ENCODE results near the gene MX2. TPM values are rescaled to one million over a fixed set of nuclear protein-coding genes. Genes with fewer than 3 reads are reported as not detected.

Gene MX2
- total and polyA plus RNA-seq, 2 experiments from 2014 or later = 5.4 to 9.2 TPM

DNA sequence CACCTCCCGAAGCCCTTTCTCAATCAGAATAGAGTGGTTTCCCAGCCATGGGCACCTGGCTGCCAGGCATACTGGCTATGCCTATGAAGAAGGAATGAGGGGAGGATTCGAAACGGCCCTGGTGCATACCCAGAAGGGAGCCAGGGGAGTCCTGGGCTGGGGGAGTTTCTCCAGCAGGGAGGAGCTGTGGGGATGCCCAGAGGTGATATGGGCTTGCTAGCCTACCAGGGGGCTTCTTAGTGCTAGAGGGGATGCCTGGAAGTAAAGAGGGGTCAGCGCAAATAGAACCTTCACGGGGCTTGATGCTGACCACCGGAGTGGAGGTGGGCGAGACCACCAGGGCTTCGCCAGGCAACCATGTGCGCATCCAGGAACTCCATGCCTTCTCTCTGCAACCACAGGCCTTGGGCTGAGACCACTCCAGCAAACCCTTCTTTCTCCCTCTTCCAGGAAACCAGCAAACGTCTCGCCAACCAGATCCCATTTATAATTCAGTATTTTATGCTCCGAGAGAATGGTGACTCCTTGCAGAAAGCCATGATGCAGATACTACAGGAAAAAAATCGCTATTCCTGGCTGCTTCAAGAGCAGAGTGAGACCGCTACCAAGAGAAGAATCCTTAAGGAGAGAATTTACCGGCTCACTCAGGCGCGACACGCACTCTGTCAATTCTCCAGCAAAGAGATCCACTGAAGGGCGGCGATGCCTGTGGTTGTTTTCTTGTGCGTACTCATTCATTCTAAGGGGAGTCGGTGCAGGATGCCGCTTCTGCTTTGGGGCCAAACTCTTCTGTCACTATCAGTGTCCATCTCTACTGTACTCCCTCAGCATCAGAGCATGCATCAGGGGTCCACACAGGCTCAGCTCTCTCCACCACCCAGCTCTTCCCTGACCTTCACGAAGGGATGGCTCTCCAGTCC is 46.0 kb downstream of the MX2 start (continued):
- TF ChIP-seq, protein P1, sequence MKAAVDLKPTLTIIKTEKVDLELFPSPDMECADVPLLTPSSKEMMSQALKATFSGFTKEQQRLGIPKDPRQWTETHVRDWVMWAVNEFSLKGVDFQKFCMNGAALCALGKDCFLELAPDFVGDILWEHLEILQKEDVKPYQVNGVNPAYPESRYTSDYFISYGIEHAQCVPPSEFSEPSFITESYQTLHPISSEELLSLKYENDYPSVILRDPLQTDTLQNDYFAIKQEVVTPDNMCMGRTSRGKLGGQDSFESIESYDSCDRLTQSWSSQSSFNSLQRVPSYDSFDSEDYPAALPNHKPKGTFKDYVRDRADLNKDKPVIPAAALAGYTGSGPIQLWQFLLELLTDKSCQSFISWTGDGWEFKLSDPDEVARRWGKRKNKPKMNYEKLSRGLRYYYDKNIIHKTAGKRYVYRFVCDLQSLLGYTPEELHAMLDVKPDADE (IDR thresholded peaks at IDR 0.05) = no peak
- TF ChIP-seq, protein P2, sequence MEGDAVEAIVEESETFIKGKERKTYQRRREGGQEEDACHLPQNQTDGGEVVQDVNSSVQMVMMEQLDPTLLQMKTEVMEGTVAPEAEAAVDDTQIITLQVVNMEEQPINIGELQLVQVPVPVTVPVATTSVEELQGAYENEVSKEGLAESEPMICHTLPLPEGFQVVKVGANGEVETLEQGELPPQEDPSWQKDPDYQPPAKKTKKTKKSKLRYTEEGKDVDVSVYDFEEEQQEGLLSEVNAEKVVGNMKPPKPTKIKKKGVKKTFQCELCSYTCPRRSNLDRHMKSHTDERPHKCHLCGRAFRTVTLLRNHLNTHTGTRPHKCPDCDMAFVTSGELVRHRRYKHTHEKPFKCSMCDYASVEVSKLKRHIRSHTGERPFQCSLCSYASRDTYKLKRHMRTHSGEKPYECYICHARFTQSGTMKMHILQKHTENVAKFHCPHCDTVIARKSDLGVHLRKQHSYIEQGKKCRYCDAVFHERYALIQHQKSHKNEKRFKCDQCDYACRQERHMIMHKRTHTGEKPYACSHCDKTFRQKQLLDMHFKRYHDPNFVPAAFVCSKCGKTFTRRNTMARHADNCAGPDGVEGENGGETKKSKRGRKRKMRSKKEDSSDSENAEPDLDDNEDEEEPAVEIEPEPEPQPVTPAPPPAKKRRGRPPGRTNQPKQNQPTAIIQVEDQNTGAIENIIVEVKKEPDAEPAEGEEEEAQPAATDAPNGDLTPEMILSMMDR (conservative IDR thresholded peaks at IDR 0.05; ENCODE audit: low read depth in 2 of 2) = no peak
- TF ChIP-seq, protein P3, sequence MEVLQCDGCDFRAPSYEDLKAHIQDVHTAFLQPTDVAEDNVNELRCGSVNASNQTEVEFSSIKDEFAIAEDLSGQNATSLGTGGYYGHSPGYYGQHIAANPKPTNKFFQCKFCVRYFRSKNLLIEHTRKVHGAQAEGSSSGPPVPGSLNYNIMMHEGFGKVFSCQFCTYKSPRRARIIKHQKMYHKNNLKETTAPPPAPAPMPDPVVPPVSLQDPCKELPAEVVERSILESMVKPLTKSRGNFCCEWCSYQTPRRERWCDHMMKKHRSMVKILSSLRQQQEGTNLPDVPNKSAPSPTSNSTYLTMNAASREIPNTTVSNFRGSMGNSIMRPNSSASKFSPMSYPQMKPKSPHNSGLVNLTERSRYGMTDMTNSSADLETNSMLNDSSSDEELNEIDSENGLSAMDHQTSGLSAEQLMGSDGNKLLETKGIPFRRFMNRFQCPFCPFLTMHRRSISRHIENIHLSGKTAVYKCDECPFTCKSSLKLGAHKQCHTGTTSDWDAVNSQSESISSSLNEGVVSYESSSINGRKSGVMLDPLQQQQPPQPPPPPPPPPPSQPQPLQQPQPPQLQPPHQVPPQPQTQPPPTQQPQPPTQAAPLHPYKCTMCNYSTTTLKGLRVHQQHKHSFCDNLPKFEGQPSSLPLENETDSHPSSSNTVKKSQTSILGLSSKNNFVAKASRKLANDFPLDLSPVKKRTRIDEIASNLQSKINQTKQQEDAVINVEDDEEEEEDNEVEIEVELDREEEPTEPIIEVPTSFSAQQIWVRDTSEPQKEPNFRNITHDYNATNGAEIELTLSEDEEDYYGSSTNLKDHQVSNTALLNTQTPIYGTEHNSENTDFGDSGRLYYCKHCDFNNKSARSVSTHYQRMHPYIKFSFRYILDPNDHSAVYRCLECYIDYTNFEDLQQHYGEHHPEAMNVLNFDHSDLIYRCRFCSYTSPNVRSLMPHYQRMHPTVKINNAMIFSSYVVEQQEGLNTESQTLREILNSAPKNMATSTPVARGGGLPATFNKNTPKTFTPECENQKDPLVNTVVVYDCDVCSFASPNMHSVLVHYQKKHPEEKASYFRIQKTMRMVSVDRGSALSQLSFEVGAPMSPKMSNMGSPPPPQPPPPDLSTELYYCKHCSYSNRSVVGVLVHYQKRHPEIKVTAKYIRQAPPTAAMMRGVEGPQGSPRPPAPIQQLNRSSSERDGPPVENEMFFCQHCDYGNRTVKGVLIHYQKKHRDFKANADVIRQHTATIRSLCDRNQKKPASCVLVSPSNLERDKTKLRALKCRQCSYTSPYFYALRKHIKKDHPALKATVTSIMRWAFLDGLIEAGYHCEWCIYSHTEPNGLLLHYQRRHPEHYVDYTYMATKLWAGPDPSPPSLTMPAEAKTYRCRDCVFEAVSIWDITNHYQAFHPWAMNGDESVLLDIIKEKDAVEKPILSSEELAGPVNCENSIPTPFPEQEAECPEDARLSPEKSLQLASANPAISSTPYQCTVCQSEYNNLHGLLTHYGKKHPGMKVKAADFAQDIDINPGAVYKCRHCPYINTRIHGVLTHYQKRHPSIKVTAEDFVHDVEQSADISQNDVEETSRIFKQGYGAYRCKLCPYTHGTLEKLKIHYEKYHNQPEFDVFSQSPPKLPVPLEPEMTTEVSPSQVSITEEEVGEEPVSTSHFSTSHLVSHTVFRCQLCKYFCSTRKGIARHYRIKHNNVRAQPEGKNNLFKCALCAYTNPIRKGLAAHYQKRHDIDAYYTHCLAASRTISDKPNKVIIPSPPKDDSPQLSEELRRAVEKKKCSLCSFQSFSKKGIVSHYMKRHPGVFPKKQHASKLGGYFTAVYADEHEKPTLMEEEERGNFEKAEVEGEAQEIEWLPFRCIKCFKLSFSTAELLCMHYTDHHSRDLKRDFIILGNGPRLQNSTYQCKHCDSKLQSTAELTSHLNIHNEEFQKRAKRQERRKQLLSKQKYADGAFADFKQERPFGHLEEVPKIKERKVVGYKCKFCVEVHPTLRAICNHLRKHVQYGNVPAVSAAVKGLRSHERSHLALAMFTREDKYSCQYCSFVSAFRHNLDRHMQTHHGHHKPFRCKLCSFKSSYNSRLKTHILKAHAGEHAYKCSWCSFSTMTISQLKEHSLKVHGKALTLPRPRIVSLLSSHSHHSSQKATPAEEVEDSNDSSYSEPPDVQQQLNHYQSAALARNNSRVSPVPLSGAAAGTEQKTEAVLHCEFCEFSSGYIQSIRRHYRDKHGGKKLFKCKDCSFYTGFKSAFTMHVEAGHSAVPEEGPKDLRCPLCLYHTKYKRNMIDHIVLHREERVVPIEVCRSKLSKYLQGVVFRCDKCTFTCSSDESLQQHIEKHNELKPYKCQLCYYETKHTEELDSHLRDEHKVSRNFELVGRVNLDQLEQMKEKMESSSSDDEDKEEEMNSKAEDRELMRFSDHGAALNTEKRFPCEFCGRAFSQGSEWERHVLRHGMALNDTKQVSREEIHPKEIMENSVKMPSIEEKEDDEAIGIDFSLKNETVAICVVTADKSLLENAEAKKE (CRISPR knock-in tag; IDR thresholded peaks at IDR 0.05) = no peak

DNA sequence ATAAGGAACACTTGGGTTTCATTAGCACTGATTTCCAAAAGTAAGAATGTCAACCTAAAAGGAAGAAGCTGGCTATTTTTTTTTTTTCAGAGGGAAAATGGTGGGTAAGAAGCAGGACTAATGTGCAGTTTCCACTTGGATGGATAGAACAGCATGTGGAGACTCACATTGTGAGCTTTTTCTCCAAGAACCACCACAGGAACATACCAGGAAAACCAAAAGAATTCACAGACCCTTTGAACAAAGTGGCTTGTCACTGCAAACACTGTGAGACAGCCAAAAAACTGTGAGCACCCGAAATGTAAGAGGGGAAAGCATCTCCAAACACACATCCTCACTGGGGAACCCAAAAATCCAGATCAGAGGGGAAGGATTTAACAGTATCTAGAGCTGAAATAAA is 48.5 kb downstream of the MX2 start:
- Mint-ChIP-seq H3K4me3 (no peak overlapping the region), H3K27ac (no peak overlapping the region), H3K27me3 (ENCODE audit: insufficient read depth, low read depth, poor library complexity) (peaks cover 7% of the 10 kb centered on the region), H3K4me1 (peaks cover 3% of the 10 kb centered on the region; the same call in 2 of the 3 replicates), H3K36me3 (ENCODE audit: low read depth) (peaks cover 8% of the 10 kb centered on the region; the same call in 2 of the 3 replicates), H3K9me3 (peaks cover 20% of the 10 kb centered on the region)
- no peaks in the 10 kb centered on the region for H3K36me3 ChIP-seq (ENCODE audit: insufficient read depth)
- H4K20me1 ChIP-seq (replicated peaks; ENCODE audit: insufficient read depth) = no peaks in the 10 kb centered on the region
- ATAC-seq (no peak), DNase-seq (ENCODE audit: low spot score) (no peak)
- no peaks in the 10 kb centered on the region for H3K4me1 ChIP-seq (ENCODE audit: insufficient read depth)
- no peaks in the 10 kb centered on the region for H3K79me2 ChIP-seq (replicated peaks; ENCODE audit: insufficient read depth)
- no peak overlapping the region for H3K4me3 ChIP-seq
- no peak overlapping the region for H2AFZ ChIP-seq
- no peak overlapping the region for H3K4me2 ChIP-seq
- peaks cover 15% of the 10 kb centered on the region; the same call in 1 of the 2 replicates for H3K9me2 ChIP-seq (ENCODE audit: insufficient read depth)
- H3K27me3 ChIP-seq (ENCODE audit: insufficient read depth) = no peaks in the 10 kb centered on the region
- H3K27ac ChIP-seq (ENCODE audit: low read depth) = no peak overlapping the region
- H3F3A ChIP-seq (replicated peaks; ENCODE audit: low read depth) = no peaks in the 10 kb centered on the region
- TF ChIP-seq EZH2 (IDR thresholded peaks at IDR 0.05; ENCODE audit: low read depth, unreplicated experiment) (no peak), EZH2phosphoT487 (IDR thresholded peaks at IDR 0.05; ENCODE audit: unreplicated experiment) (no peak)
- TF ChIP-seq, protein P1 (IDR thresholded peaks at IDR 0.05) = no peak
- TF ChIP-seq, protein P4, sequence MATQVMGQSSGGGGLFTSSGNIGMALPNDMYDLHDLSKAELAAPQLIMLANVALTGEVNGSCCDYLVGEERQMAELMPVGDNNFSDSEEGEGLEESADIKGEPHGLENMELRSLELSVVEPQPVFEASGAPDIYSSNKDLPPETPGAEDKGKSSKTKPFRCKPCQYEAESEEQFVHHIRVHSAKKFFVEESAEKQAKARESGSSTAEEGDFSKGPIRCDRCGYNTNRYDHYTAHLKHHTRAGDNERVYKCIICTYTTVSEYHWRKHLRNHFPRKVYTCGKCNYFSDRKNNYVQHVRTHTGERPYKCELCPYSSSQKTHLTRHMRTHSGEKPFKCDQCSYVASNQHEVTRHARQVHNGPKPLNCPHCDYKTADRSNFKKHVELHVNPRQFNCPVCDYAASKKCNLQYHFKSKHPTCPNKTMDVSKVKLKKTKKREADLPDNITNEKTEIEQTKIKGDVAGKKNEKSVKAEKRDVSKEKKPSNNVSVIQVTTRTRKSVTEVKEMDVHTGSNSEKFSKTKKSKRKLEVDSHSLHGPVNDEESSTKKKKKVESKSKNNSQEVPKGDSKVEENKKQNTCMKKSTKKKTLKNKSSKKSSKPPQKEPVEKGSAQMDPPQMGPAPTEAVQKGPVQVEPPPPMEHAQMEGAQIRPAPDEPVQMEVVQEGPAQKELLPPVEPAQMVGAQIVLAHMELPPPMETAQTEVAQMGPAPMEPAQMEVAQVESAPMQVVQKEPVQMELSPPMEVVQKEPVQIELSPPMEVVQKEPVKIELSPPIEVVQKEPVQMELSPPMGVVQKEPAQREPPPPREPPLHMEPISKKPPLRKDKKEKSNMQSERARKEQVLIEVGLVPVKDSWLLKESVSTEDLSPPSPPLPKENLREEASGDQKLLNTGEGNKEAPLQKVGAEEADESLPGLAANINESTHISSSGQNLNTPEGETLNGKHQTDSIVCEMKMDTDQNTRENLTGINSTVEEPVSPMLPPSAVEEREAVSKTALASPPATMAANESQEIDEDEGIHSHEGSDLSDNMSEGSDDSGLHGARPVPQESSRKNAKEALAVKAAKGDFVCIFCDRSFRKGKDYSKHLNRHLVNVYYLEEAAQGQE (IDR thresholded peaks at IDR 0.05; ENCODE audit: unreplicated experiment) = no peak
